Left forelimb (tissue), 1 donor: ENCODE results near the gene SPRR2F.
"Not testable (repeated sequence)": the region's sequence is repeated elsewhere in the genome, so short reads cannot be mapped to it uniquely, and the experiment has no call there.

ENCODE experiments used
- DNase-seq: peaks from one replicate; pipeline ENCODE4 v3.0.0-alpha.2; 2018; ENCODE audit warnings: low spot score

Gene SPRR2F

GRCh38 chr1:153113416-153113815 is at the start of gene SPRR2F:
SPRR2F (minus strand) TSS chr1:153113516; CDS start chr1:153112733, 783 bp downstream.
- DNase-seq: no peak

GRCh38 chr1:153155541-153155940 is 42.2 kb upstream of the SPRR2F start:
- no peak for DNase-seq

DNA sequence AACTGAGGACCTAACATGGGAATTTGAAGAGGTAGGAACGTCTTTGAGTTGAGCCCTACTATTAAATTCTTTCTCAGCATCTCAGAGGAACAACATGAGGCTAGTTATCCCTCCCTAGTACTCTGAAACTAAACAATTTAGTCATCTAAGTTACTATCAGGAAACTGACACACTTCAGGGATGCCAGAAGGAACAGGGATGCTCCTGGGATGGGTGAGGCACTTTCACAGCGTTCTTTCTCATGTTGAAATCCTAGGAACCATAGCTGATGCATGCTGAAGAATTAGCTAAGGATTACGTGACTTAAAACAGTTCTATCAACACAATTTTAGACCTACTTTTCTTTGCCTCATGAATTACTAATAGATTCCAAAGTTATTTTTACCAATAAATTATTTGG is 39.2 kb upstream of the SPRR2F start:
- no peak for DNase-seq

- no peak for DNase-seq
These were observed 37.5 kb upstream of the SPRR2F start, which contains the start of gene SPRR2G for GRCh38 chr1:153150846-153151245. SPRR2G (minus strand) TSS chr1:153150890; CDS start chr1:153150110, 780 bp downstream.

GRCh38 chr1:153141377-153141776 is 28.1 kb upstream of the SPRR2F start:
- no peak for DNase-seq

GRCh38 chr1:153140484-153140883 is 27.2 kb upstream of the SPRR2F start:
- no peak for DNase-seq

DNA sequence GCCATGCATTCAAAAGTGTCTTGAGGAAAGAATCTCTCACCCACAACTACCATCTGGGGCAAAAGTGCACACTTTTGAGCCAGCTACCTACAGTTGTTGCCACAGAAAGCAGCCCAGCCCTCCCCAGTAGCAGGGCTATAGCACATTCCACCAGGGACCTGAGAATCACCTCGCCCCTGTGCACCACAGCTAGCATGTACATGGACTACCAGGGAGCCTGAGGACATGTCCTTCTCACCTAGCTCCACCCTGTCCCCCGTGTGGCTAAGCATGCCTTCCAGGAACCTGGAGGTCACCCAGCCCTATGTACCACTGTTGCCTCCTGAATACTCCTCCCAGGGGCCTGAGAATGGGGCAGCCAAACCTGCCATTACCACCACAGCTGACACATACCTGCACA is 20.4 kb upstream of the SPRR2F start:
- DNase-seq: no peak

- DNase-seq: no peak
These were observed 20.0 kb upstream of the SPRR2F start for GRCh38 chr1:153133267-153133666.

DNA sequence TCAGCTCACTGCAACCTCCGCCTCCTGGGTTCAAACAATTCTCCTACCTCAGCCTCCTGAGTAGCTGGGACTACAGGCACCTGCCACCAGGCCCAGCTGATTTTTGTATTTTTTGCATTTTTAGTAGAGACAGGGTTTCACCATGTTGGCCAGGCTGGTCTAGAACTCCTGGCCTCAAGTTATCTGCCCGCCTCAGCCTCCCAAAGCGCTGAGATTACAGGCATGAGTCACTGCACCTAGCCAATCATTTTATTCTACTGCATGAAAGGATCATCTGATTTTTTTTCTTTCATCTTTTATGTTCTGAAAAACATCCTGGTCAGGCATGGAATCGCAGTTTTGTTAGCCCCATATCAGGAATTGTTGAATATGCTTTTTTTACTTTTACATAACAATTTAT is 15.4 kb upstream of the SPRR2F start:
- not testable (repeated sequence) for DNase-seq

GRCh38 chr1:153127296-153127695 is 14.0 kb upstream of the SPRR2F start:
- DNase-seq: no peak

- DNase-seq: no peak
These were observed 12.2 kb upstream of the SPRR2F start for GRCh38 chr1:153125536-153125935.

DNA sequence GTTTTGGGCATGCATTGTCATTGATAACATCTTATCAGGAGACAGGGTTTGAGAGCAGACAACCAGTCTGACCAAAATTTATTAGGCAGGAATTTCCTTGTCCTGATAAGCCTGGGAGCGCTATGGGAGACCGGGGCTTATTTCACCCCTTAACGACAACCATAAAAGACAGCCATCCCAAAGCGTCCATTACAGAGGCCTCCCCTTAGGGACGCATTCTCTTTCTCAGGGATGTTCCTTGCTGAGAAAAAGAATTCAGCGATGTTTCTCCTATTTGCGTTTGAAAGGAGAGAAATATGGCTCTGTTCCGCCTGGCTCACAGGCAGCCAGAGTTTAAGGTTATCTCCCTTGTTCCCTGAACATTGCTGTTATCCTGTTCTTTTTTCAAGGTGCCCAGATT is 10.5 kb upstream of the SPRR2F start:
- not testable (repeated sequence) for DNase-seq

GRCh38 chr1:153122831-153123421 is 9.6 kb upstream of the SPRR2F start:
- DNase-seq: no peak

- DNase-seq: no peak
These were observed 7.6 kb upstream of the SPRR2F start for GRCh38 chr1:153120945-153121344.

DNA sequence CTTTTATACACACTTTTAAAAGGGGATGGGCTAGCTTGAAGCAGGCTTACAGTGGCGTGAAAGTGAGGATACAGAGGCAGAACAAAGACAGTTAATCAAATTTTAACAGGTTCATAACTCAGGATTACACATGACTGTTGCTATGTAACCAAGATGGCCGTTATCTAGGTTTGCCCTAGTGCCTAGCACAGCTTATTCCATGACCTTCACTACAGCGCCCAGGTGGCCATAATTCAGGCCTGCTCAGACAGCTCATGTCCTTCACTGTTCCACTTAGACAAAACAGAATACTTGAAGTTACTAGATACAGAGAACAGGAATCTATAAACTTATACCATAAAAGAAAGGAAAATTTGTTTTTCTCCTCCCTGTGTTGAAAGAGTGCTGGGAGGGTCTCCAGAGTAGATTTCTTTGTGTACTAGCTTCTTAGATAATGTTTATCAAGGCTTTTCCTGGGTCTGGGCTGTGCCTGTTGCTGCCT is 6.2 kb upstream of the SPRR2F start:
- DNase-seq: no peak

DNA sequence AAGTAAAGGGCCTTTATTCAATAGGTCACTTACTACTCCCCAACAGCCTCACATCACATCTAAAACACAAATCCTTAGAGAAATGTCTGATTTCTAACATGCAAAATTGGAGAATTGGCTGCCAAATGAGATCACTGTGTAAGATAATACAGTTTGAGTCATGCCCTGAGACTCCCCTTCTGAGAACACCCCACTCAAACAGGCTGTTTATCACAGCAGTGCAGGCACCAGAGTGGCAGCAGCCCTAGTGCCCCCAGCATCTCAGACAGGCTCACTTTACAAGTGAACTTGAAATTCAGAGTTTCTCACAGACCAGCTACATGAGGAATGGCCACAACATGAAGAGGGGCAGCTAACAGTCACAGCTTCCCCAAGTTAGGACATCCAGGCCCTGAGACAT is 1.9 kb upstream of the SPRR2F start:
- not testable (repeated sequence) for DNase-seq

- not testable (repeated sequence) for DNase-seq
These were observed 862 bp downstream of the SPRR2F start for GRCh38 chr1:153112454-153112853.

DNA sequence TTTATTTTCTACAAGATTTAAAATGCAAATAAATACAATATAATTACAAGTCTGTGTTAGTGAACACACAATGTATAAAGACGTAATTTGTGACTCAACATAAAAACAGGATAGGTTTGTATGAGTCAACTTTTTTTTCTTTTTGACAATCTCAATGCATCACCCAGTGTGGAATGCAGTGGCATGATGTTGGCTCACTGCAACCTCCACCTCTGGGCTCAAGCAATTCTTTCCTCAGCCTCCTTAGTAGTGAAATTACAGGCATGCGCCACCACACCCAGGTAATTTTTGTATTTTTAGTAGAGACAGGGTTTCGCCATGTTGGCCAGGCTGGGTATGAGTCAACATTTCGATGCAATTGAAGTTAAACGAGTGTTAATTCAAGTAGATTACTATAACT is 13.1 kb downstream of the SPRR2F start:
- DNase-seq: no peak

GRCh38 chr1:153099461-153100045 is 13.8 kb downstream of the SPRR2F start:
- DNase-seq: no peak

GRCh38 chr1:153095764-153096163 is 17.6 kb downstream of the SPRR2F start:
- no peak for DNase-seq

- DNase-seq: no peak
These were observed 18.9 kb downstream of the SPRR2F start, which contains the start of gene SPRR2E for GRCh38 chr1:153094426-153094825. SPRR2E (minus strand) TSS chr1:153094526; CDS start chr1:153093751, 775 bp downstream.

DNA sequence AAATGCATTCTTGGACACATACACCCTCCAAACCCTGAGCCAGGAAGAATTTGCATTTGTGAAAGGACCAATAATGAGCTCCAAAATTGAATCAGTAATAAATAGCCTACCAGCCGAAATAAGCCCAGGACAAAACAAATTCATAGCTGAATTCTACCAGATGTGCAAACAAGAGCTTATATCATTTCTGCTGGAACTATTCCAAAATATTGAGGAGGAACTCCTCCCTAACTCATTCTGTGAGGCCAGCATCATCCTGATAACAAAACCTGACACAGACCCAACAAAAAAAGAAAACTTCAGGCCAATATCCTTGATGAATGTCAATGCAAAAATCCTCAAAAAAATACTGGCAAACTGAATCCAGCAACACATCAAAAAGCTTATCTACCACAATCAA is 25.7 kb downstream of the SPRR2F start:
- DNase-seq: no peak

DNA sequence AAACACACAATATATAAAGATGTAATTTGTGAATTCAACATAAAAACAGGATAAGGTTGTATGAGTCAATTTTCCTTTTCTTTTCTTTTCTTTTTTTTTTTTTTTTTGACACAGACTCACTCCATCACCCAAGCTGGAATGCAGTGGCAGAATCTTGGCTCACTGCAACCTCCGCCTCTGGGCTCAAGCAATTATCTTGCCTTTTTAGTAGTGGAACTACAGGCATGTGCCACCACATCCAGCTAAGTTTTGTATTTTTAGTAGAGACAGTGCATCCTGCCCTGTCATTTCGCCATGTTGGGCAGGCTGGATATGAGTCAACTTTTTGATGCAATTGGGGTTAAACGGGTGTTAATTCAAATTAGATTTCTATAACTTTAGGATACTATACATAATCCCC is 31.6 kb downstream of the SPRR2F start:
- DNase-seq: no peak
